ENCODE data around the gene SMARCD3. TPM values are rescaled to one million over a fixed set of nuclear protein-coding genes. Genes with fewer than 3 reads are reported as not detected.

SMARCD3 gene
- total RNA-seq, 1 donor from 2014 or later = 8.1 TPM

GRCh38 chr7:151240536-151240935, 8.0 kb downstream of the SMARCD3 start:
- DNase-seq (ENCODE audit: low read depth) = no peak
- no peak for TF ChIP-seq CTCF (conservative IDR thresholded peaks at IDR 0.05; ENCODE audit: low read depth, low read length)

GRCh38 chr7:151239837-151240459, 8.5 kb downstream of the SMARCD3 start:
- no peak overlapping the region for H3K4me3 ChIP-seq (ENCODE audit: low read depth, low read length)
- DNase-seq (ENCODE audit: low read depth) = no peak
- TF ChIP-seq CTCF (conservative IDR thresholded peaks at IDR 0.05; ENCODE audit: low read depth, low read length) = no peak

More at GRCh38 chr7:151240536-151240935, 8.0 kb downstream of the SMARCD3 start:
- no peak overlapping the region for H3K4me3 ChIP-seq (ENCODE audit: low read depth, low read length)

- no peak for TF ChIP-seq CTCF (conservative IDR thresholded peaks at IDR 0.05; ENCODE audit: low read depth, low read length)
- no peak overlapping the region for H3K4me3 ChIP-seq (ENCODE audit: low read depth, low read length)
- no peak for DNase-seq (ENCODE audit: low read depth)
Measured at GRCh38 chr7:151238924-151239836, 9.3 kb downstream of the SMARCD3 start.

GRCh38 chr7:151238190-151238810, 10.2 kb downstream of the SMARCD3 start:
- TF ChIP-seq CTCF (conservative IDR thresholded peaks at IDR 0.05; ENCODE audit: low read depth, low read length) = no peak
- H3K4me3 ChIP-seq (ENCODE audit: low read depth, low read length) = no peak overlapping the region
- DNase-seq (ENCODE audit: low read depth) = no peak

GRCh38 chr7:151237244-151238189, 11.0 kb downstream of the SMARCD3 start:
- no peak for TF ChIP-seq CTCF (conservative IDR thresholded peaks at IDR 0.05; ENCODE audit: low read depth, low read length)
- no peak for DNase-seq (ENCODE audit: low read depth)

GRCh38 chr7:151236406-151236805, 12.1 kb downstream of the SMARCD3 start:
- no peak overlapping the region for H3K4me3 ChIP-seq (ENCODE audit: low read depth, low read length)
- no peak for DNase-seq (ENCODE audit: low read depth)
- no peak for TF ChIP-seq CTCF (conservative IDR thresholded peaks at IDR 0.05; ENCODE audit: low read depth, low read length)

More at GRCh38 chr7:151237244-151238189, 11.0 kb downstream of the SMARCD3 start:
- H3K4me3 ChIP-seq (ENCODE audit: low read depth, low read length) = no peak overlapping the region

All from epithelial cell of proximal tubule (primary cell).